Iris pigment epithelial cell (primary cell): ENCODE data around the gene ST6GALNAC3.
A peak's percentile ranks its signal among the peaks of the same experiment; 100 is the strongest.
"Not testable (repeated sequence)": the region's sequence is repeated elsewhere in the genome, so short reads cannot be mapped to it uniquely, and the experiment has no call there.

Source experiments
- DNase-seq: peaks from one replicate; pipeline ENCODE4 v3.0.0-alpha.2; 2011; ENCODE audit warnings: low read depth

ST6GALNAC3 gene

GRCh38 chr1:76190749-76191424, 116.3 kb downstream of the ST6GALNAC3 start:
- no peak for DNase-seq

- DNase-seq: no peak
Measured at GRCh38 chr1:76191561-76191960, 117.0 kb downstream of the ST6GALNAC3 start.

GRCh38 chr1:76198452-76198851, 123.9 kb downstream of the ST6GALNAC3 start:
- peak; percentile 6 for DNase-seq

GRCh38 chr1:76202670-76203069, 128.1 kb downstream of the ST6GALNAC3 start:
- DNase-seq: no peak

GRCh38 chr1:76203127-76203526, 128.6 kb downstream of the ST6GALNAC3 start:
- no peak for DNase-seq

GRCh38 chr1:76209238-76209637, 134.7 kb downstream of the ST6GALNAC3 start:
- no peak for DNase-seq

GRCh38 chr1:76209648-76210047, 135.1 kb downstream of the ST6GALNAC3 start:
- no peak for DNase-seq

GRCh38 chr1:76210160-76210559, 135.6 kb downstream of the ST6GALNAC3 start:
- no peak for DNase-seq

GRCh38 chr1:76218888-76219287, 144.3 kb downstream of the ST6GALNAC3 start:
- DNase-seq: no peak

GRCh38 chr1:76219366-76219818, 144.8 kb downstream of the ST6GALNAC3 start:
- no peak for DNase-seq

- DNase-seq: no peak
Measured at GRCh38 chr1:76224752-76225151, 150.2 kb downstream of the ST6GALNAC3 start.

- DNase-seq: no peak
Measured at GRCh38 chr1:76225526-76225925, 151.0 kb downstream of the ST6GALNAC3 start.

GRCh38 chr1:76227621-76228020, 153.1 kb downstream of the ST6GALNAC3 start:
- no peak for DNase-seq

GRCh38 chr1:76229279-76230005, 154.9 kb downstream of the ST6GALNAC3 start:
- no peak for DNase-seq

- DNase-seq: no peak
Measured at GRCh38 chr1:76230842-76231281, 156.3 kb downstream of the ST6GALNAC3 start.

GRCh38 chr1:76231320-76231719, 156.8 kb downstream of the ST6GALNAC3 start:
- no peak for DNase-seq

- DNase-seq: no peak
Measured at GRCh38 chr1:76232666-76233065, 158.1 kb downstream of the ST6GALNAC3 start.

GRCh38 chr1:76234061-76234460, 159.5 kb downstream of the ST6GALNAC3 start:
- no peak for DNase-seq

GRCh38 chr1:76237211-76237610, 162.7 kb downstream of the ST6GALNAC3 start:
- no peak for DNase-seq

GRCh38 chr1:76238094-76238628, 163.6 kb downstream of the ST6GALNAC3 start:
- DNase-seq: no peak

GRCh38 chr1:76239470-76239918, 164.9 kb downstream of the ST6GALNAC3 start:
- no peak for DNase-seq

- DNase-seq: peak; percentile 1
Measured at GRCh38 chr1:76240316-76240715, 165.8 kb downstream of the ST6GALNAC3 start.

GRCh38 chr1:76242587-76242986, 168.0 kb downstream of the ST6GALNAC3 start:
- DNase-seq: not testable (repeated sequence)
